ENCODE data around the gene TMEM150A. TPM values are rescaled to one million over a fixed set of nuclear protein-coding genes. Genes with fewer than 3 reads are reported as not detected.

Gene TMEM150A
- total and polyA plus RNA-seq, 2 of the 13 experiments (the other 11 are each of a cell fraction or from before 2014, with no cell fraction given), result 30.1 to 70.4 TPM

GRCh38 chr2:85575739-85576138 lies 26.8 kb downstream of the TMEM150A start (continued):
- TF ChIP-seq ZBTB4 (CRISPR knock-in tag; IDR thresholded peaks at IDR 0.05; ENCODE audit: borderline replicate concordance), result peak; percentile 59; the same call in 1 of the 2 replicates
- TF ChIP-seq, protein P1, sequence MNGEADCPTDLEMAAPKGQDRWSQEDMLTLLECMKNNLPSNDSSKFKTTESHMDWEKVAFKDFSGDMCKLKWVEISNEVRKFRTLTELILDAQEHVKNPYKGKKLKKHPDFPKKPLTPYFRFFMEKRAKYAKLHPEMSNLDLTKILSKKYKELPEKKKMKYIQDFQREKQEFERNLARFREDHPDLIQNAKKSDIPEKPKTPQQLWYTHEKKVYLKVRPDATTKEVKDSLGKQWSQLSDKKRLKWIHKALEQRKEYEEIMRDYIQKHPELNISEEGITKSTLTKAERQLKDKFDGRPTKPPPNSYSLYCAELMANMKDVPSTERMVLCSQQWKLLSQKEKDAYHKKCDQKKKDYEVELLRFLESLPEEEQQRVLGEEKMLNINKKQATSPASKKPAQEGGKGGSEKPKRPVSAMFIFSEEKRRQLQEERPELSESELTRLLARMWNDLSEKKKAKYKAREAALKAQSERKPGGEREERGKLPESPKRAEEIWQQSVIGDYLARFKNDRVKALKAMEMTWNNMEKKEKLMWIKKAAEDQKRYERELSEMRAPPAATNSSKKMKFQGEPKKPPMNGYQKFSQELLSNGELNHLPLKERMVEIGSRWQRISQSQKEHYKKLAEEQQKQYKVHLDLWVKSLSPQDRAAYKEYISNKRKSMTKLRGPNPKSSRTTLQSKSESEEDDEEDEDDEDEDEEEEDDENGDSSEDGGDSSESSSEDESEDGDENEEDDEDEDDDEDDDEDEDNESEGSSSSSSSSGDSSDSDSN (CRISPR knock-in tag; IDR thresholded peaks at IDR 0.05), result 0 out of 2 replicates have a peak, but pooled peaks have one; percentile 16
- 0 out of 2 replicates have a peak, but pooled peaks have one; percentile 18 for TF ChIP-seq RARA (CRISPR knock-in tag; IDR thresholded peaks at IDR 0.05)
- TF ChIP-seq ZBTB26 (CRISPR knock-in tag; IDR thresholded peaks at IDR 0.05; ENCODE audit: borderline replicate concordance), result 0 out of 2 replicates have a peak, but pooled peaks have one; percentile 17
- peak; percentile 50; the same call in 1 of the 2 replicates for TF ChIP-seq HDAC1 (CRISPR knock-in tag; IDR thresholded peaks at IDR 0.05)
- TF ChIP-seq GMEB1 (CRISPR knock-in tag; IDR thresholded peaks at IDR 0.05; ENCODE audit: borderline replicate concordance), result 0 out of 2 replicates have a peak, but pooled peaks have one; percentile 8
- 0 out of 2 replicates have a peak, but pooled peaks have one; percentile 19 for TF ChIP-seq ZMYM3 (CRISPR knock-in tag; IDR thresholded peaks at IDR 0.05)
- TF ChIP-seq NR2F6 (IDR thresholded peaks at IDR 0.05), result no peak
- TF ChIP-seq NR2F6 (CRISPR knock-in tag; IDR thresholded peaks at IDR 0.05), result peak; percentile 11; the same call in 1 of the 2 replicates
- 0 out of 2 replicates have a peak, but pooled peaks have one; percentile 29 for TF ChIP-seq ZBTB38 (CRISPR knock-in tag; IDR thresholded peaks at IDR 0.05)
- TF ChIP-seq U2AF1 (optimal IDR thresholded peaks at IDR 0.05; ENCODE audit: low read depth, low read length), result no peak
- TF ChIP-seq ZNF850 (CRISPR knock-in tag; conservative IDR thresholded peaks at IDR 0.05), result 0 out of 2 replicates have a peak, but pooled peaks have one; percentile 32
- no peak for TF ChIP-seq ELK4 (CRISPR knock-in tag; IDR thresholded peaks at IDR 0.05; ENCODE audit: borderline replicate concordance)
- TF ChIP-seq ZNF564 (CRISPR knock-in tag; IDR thresholded peaks at IDR 0.05), result no peak
- no peak for TF ChIP-seq ZNF225 (CRISPR knock-in tag; IDR thresholded peaks at IDR 0.05)
- peak; percentile 22; the same call in 1 of the 2 replicates for TF ChIP-seq ZSCAN30 (CRISPR knock-in tag; IDR thresholded peaks at IDR 0.05)
